Measurements from ENCODE around the gene IQGAP2.

GRCh38 chr5:76634661-76635060 is 231.6 kb downstream of the IQGAP2 start:
- no peak for TF ChIP-seq POLR2A (IDR thresholded peaks at IDR 0.05)
- TF ChIP-seq CTCF (IDR thresholded peaks at IDR 0.05) = no peak

All from right lobe of liver (tissue), 4 donors.